Head of caudate nucleus (tissue), 42 donors: ENCODE measurements around the gene FXYD6.
A peak's percentile ranks its signal among the peaks of the same experiment; 100 is the strongest.
"Not testable (repeated sequence)": the region's sequence is repeated elsewhere in the genome, so short reads cannot be mapped to it uniquely, and the experiment has no call there.

Source experiments
- DNase-seq, 42 donors: peaks; one replicate each; pipeline versions ENCODE4 v3.0.0 to v3.0.0-alpha.2; 2020 to 2021; ENCODE audit warnings: mixed read lengths in 7 of 42
- intact Hi-C: fragments of 100-400 bp; cut with DNase I; formaldehyde crosslinking; loops from one replicate; pipeline ENCODE4 v1.15.0; 2022

Gene FXYD6

GRCh38 chr11:117816846-117817367 is 59.6 kb downstream of the FXYD6 start:
- intact Hi-C loops, result loop anchor here (5.0 kb wide), 2 partner anchors 375 to 390 kb away; no protein-coding TSS in a partner anchor
- peak in 2 of 42 donors; percentile 31 to 54 for DNase-seq

GRCh38 chr11:117816151-117816741 is 60.2 kb downstream of the FXYD6 start:
- intact Hi-C loops, result loop anchor here (5.0 kb wide), 2 partner anchors 374 to 389 kb away; no protein-coding TSS in a partner anchor
- DNase-seq, result peak in 2 of 42 donors; percentile 8 to 15

GRCh38 chr11:117815262-117815803 is 61.1 kb downstream of the FXYD6 start:
- intact Hi-C loops, result loop anchor here (5.0 kb wide), 2 partner anchors 373 to 388 kb away; no protein-coding TSS in a partner anchor
- peak in 12 of 42 donors; percentile 8 to 53 (median 26) for DNase-seq

GRCh38 chr11:117814766-117815261 is 61.6 kb downstream of the FXYD6 start:
- intact Hi-C loops, result loop anchor here (5.0 kb wide), 2 partner anchors 373 to 388 kb away; no protein-coding TSS in a partner anchor
- DNase-seq, result peak in 36 of 42 donors; percentile 34 to 82 (median 56)

- intact Hi-C loops, result no loop called here
- DNase-seq, result no peak
Measured at GRCh38 chr11:117814204-117814765, 62.2 kb downstream of the FXYD6 start.

- intact Hi-C loops, DNase-seq: not testable (repeated sequence)
Measured at GRCh38 chr11:117810056-117810451, 66.4 kb downstream of the FXYD6 start.

GRCh38 chr11:117809236-117810055 is 67.0 kb downstream of the FXYD6 start:
- intact Hi-C loops, result no loop called here
- DNase-seq, result peak; percentile 82 to 96 (median 90)

GRCh38 chr11:117808784-117809183 is 67.7 kb downstream of the FXYD6 start:
- intact Hi-C loops, result no loop called here
- no peak for DNase-seq

- intact Hi-C loops, result no loop called here
- peak; percentile 56 to 97 (median 89) for DNase-seq
Measured at GRCh38 chr11:117807482-117808327, 68.8 kb downstream of the FXYD6 start.

GRCh38 chr11:117806846-117807245 is 69.6 kb downstream of the FXYD6 start:
- intact Hi-C loops, result no loop called here
- peak in 1 of 42 donors; percentile 21 for DNase-seq

GRCh38 chr11:117805045-117805444 is 71.4 kb downstream of the FXYD6 start:
- DNase-seq, result no peak
- intact Hi-C loops, result no loop called here

GRCh38 chr11:117803896-117804295 is 72.6 kb downstream of the FXYD6 start:
- DNase-seq, result no peak

GRCh38 chr11:117799634-117800033 is 76.8 kb downstream of the FXYD6 start:
- DNase-seq, result no peak
- intact Hi-C loops, result loop anchor here (10.0 kb wide), 3 partner anchors 125 to 265 kb away; no protein-coding TSS in a partner anchor

More at GRCh38 chr11:117803896-117804295, 72.6 kb downstream of the FXYD6 start:
- intact Hi-C loops, result no loop called here

GRCh38 chr11:117796872-117797529 is 79.5 kb downstream of the FXYD6 start, which contains the start of gene DSCAML1:
DSCAML1 (minus strand) TSS chr11:117797216; CDS start chr11:117797079, 137 bp downstream.
- DNase-seq, result peak in 39 of 42 donors; percentile 63 to 90 (median 81)
- intact Hi-C loops, result loop anchor here (10.0 kb wide), 3 partner anchors 122 to 262 kb away; no protein-coding TSS in a partner anchor

- DNase-seq, result no peak
- intact Hi-C loops, result loop anchor here (10.0 kb wide), 3 partner anchors 122 to 262 kb away; no protein-coding TSS in a partner anchor
Measured at GRCh38 chr11:117796456-117796871, 80.0 kb downstream of the FXYD6 start.

- intact Hi-C loops, result loop anchor here (10.0 kb wide), 3 partner anchors 121 to 261 kb away; no protein-coding TSS in a partner anchor
Measured at GRCh38 chr11:117795638-117796455, 80.6 kb downstream of the FXYD6 start.

More at GRCh38 chr11:117795638-117796455, 80.6 kb downstream of the FXYD6 start:
- peak in 8 of 42 donors; percentile 31 to 63 (median 44) for DNase-seq
